Measurements from ENCODE around the gene MID1IP1. TPM values are rescaled to one million over a fixed set of nuclear protein-coding genes. Genes with fewer than 3 reads are reported as not detected.

Gene MID1IP1
- total and polyA plus RNA-seq, 2 experiments from 2014 or later = 25.3 to 80.4 TPM

- no peak for TF ChIP-seq CTCF (IDR thresholded peaks at IDR 0.05; ENCODE audit: low read depth, low read length)
- Histone ChIP-seq H3K9me3 (ENCODE audit: low read depth) (no peaks in the 10 kb centered on the region), H3K4me1 (ENCODE audit: low read depth) (no peaks in the 10 kb centered on the region), H3K27me3 (no peaks in the 10 kb centered on the region), H3K4me3 (no peak overlapping the region), H3K27ac (no peak overlapping the region), H3K36me3 (no peaks in the 10 kb centered on the region)
- DNase-seq (ENCODE audit: low read depth in 1 of 2, low spot score in 1 of 2) = no peak
Measured at GRCh38 chrX:38770152-38770551, 31.1 kb upstream of the MID1IP1 start.

- Histone ChIP-seq H3K4me3 (no peak overlapping the region), H3K4me1 (ENCODE audit: low read depth) (no peaks in the 10 kb centered on the region), H3K9me3 (ENCODE audit: low read depth) (no peaks in the 10 kb centered on the region), H3K36me3 (no peaks in the 10 kb centered on the region), H3K27ac (no peak overlapping the region), H3K27me3 (no peaks in the 10 kb centered on the region)
- DNase-seq (ENCODE audit: low read depth in 1 of 2, low spot score in 1 of 2) = no peak
- no peak for TF ChIP-seq CTCF (IDR thresholded peaks at IDR 0.05; ENCODE audit: low read depth, low read length)
Measured at GRCh38 chrX:38774249-38774648, 27.0 kb upstream of the MID1IP1 start.

GRCh38 chrX:38796946-38797345, 4.3 kb upstream of the MID1IP1 start:
- DNase-seq (ENCODE audit: low read depth in 1 of 2, low spot score in 1 of 2) = peak in 1 of 2 donors; percentile 24
- Histone ChIP-seq H3K4me3 (no peak overlapping the region), H3K4me1 (ENCODE audit: low read depth) (peaks cover 4% of the 10 kb centered on the region), H3K27ac (no peak overlapping the region), H3K27me3 (no peaks in the 10 kb centered on the region), H3K36me3 (no peaks in the 10 kb centered on the region), H3K9me3 (ENCODE audit: low read depth) (no peaks in the 10 kb centered on the region)
- no peak for TF ChIP-seq CTCF (IDR thresholded peaks at IDR 0.05; ENCODE audit: low read depth, low read length)

GRCh38 chrX:38798956-38799355, 2.3 kb upstream of the MID1IP1 start:
- Histone ChIP-seq H3K9me3 (ENCODE audit: low read depth) (no peaks in the 10 kb centered on the region), H3K36me3 (no peaks in the 10 kb centered on the region), H3K27me3 (no peaks in the 10 kb centered on the region), H3K27ac (no peak overlapping the region), H3K4me1 (ENCODE audit: low read depth) (peaks cover 10% of the 10 kb centered on the region), H3K4me3 (no peak overlapping the region)
- DNase-seq (ENCODE audit: low read depth in 1 of 2, low spot score in 1 of 2) = peak in 1 of 2 donors; percentile 21
- no peak for TF ChIP-seq CTCF (IDR thresholded peaks at IDR 0.05; ENCODE audit: low read depth, low read length)

DNA sequence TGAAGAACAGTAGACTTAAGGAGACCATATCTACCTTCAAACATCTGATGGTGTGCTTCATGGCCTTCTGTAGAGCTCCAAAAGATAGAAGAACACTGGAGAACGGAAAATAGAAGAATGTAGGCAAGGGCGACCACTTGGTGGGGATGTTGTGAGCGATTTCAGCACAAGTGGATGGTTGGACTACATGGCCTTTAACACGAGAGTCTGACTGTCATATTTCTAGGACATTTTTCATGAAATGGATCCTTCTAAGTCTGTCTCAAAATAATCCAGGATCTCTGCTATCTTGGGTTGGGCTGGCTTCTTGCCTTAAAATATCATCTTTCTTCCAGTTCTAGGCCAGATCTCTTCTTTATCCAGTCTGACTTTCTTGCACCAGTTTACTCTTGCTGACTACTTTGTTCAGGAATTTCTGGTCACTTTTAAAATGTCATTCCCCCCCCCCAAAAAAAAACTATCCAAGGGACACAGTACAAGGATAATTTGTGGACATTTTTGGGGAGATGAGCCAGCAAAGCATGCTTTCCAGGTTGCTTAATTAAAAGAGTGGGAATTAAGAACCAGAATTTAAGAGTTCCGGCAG, 1.2 kb upstream of the MID1IP1 start:
- H3K4me3 ChIP-seq = no peak overlapping the region
- no peaks in the 10 kb centered on the region for H3K36me3 ChIP-seq
- H3K27me3 ChIP-seq = no peaks in the 10 kb centered on the region
- TF ChIP-seq CTCF (IDR thresholded peaks at IDR 0.05; ENCODE audit: low read depth, low read length) = no peak
- H3K27ac ChIP-seq = no peak overlapping the region
- no peaks in the 10 kb centered on the region for H3K9me3 ChIP-seq (ENCODE audit: low read depth)
- no peak for DNase-seq (ENCODE audit: low read depth in 1 of 2, low spot score in 1 of 2)
- H3K4me1 ChIP-seq (ENCODE audit: low read depth) = peaks cover 10% of the 10 kb centered on the region

GRCh38 chrX:38803243-38803587, 2.0 kb downstream of the MID1IP1 start:
- Histone ChIP-seq H3K36me3 (no peaks in the 10 kb centered on the region), H3K27ac (peak overlapping the region; percentile 94), H3K4me1 (ENCODE audit: low read depth) (peaks cover 16% of the 10 kb centered on the region), H3K27me3 (no peaks in the 10 kb centered on the region), H3K4me3 (peak overlapping the region; percentile 69), H3K9me3 (ENCODE audit: low read depth) (no peaks in the 10 kb centered on the region)
- DNase-seq (ENCODE audit: low read depth in 1 of 2, low spot score in 1 of 2) = no peak
- no peak for TF ChIP-seq CTCF (IDR thresholded peaks at IDR 0.05; ENCODE audit: low read depth, low read length)

Measured in cardiac muscle cell (in vitro differentiated cells and primary cell).